Keratinocyte (primary cell): ENCODE results near the gene CCDC192. TPM values are rescaled to one million over a fixed set of nuclear protein-coding genes. Genes with fewer than 3 reads are reported as not detected.

Experiments used
- DNase-seq: peaks from one replicate; pipeline ENCODE4 v3.0.0-alpha.2; 2011; ENCODE audit warnings: low read depth, missing footprints, low spot score
- FAIRE-seq: peaks from 2 replicates; lab custom pipeline; 2011; peaks lifted over from hg19 to GRCh38; lab: Jason Lieb, UNC
- H2AFZ ChIP-seq: 2 replicates; pipeline ENCODE4 v1.6.0; 2012; ENCODE audit warnings: low read length, control low read depth, inconsistent platforms; ENCODE audit not compliant: control insufficient read depth
- H3K27ac ChIP-seq: 2 replicates; pipeline ENCODE4 v1.5.1; 2011; ENCODE audit warnings: low read length; ENCODE audit not compliant: control insufficient read depth, insufficient read depth
- H3K27me3 ChIP-seq: 3 replicates; pipeline ENCODE4 v1.6.0; 2011; ENCODE audit warnings: low read length; ENCODE audit not compliant: control insufficient read depth, insufficient read depth; ENCODE audit errors: extremely low read depth
- H3K36me3 ChIP-seq, 2 experiments: 2 replicates in 1 of 2; 3 replicates in 1 of 2; pipeline ENCODE4 v1.5.1; 2011; ENCODE audit warnings: low read length in 2 of 2, mild to moderate bottlenecking in 1 of 2; ENCODE audit not compliant: control insufficient read depth in 2 of 2, insufficient read depth in 2 of 2; ENCODE audit errors: extremely low read depth in 1 of 2
- H3K4me1 ChIP-seq: 3 replicates; pipeline ENCODE4 v1.5.1; 2011; ENCODE audit warnings: low read length; ENCODE audit not compliant: control insufficient read depth, insufficient read depth; ENCODE audit errors: extremely low read depth
- H3K4me2 ChIP-seq: 3 replicates; pipeline ENCODE4 v1.6.0; 2011; ENCODE audit warnings: low read depth, low read length; ENCODE audit not compliant: control insufficient read depth, insufficient read depth; ENCODE audit errors: extremely low read depth
- H3K4me3 ChIP-seq, 3 experiments: fragments of 200-600 bp in 1 of 3; sonication (generic) in 1 of 3; 2 replicates in 2 of 3; 3 replicates in 1 of 3; pipeline ENCODE4 v1.5.1; 2011 to 2016; ENCODE audit warnings: low read length in 3 of 3, mild to moderate bottlenecking in 3 of 3, control low read depth in 2 of 3, inconsistent platforms in 1 of 3, low read depth in 1 of 3, mixed read lengths in 1 of 3, mixed run types in 1 of 3, moderate library complexity in 1 of 3; ENCODE audit not compliant: control insufficient read depth in 2 of 3, insufficient read depth in 2 of 3; ENCODE audit errors: extremely low read depth in 1 of 3
- H3K79me2 ChIP-seq: 2 replicates; pipeline ENCODE4 v1.6.0; 2012; ENCODE audit warnings: low read length; ENCODE audit not compliant: control insufficient read depth, insufficient read depth
- H3K9ac ChIP-seq: 3 replicates; pipeline ENCODE4 v1.6.0; 2011; ENCODE audit warnings: low read length; ENCODE audit not compliant: control insufficient read depth, insufficient read depth; ENCODE audit errors: extremely low read depth
- H3K9me1 ChIP-seq: 3 replicates; pipeline ENCODE4 v1.6.0; 2011; ENCODE audit warnings: low read length; ENCODE audit not compliant: control insufficient read depth, insufficient read depth; ENCODE audit errors: extremely low read depth
- H3K9me3 ChIP-seq: 2 replicates; pipeline ENCODE4 v1.5.1; 2012; ENCODE audit warnings: low read depth, low read length; ENCODE audit not compliant: control insufficient read depth
- H4K20me1 ChIP-seq: 3 replicates; pipeline ENCODE4 v1.6.0; 2011; ENCODE audit warnings: low read length; ENCODE audit not compliant: control insufficient read depth, insufficient read depth; ENCODE audit errors: extremely low read depth
- CTCF ChIP-seq, 3 experiments: IDR thresholded peaks in 1 of 3; conservative IDR thresholded peaks in 1 of 3; optimal IDR thresholded peaks in 1 of 3; 2 replicates in 2 of 3; 3 replicates in 1 of 3; pipeline versions ENCODE3 to v1.5.1; 2011; ENCODE audit warnings: low read length in 3 of 3, mild to moderate bottlenecking in 3 of 3, moderate library complexity in 2 of 3, control low read depth in 1 of 3, inconsistent platforms in 1 of 3; ENCODE audit not compliant: insufficient read depth in 2 of 3; ENCODE audit errors: extremely low read depth in 1 of 3
- EZH2 ChIP-seq: IDR thresholded peaks from one replicate; pipeline ENCODE4 v1.6.1; 2012; ENCODE audit warnings: inconsistent platforms, mild to moderate bottlenecking, low read length, moderate library complexity
- dilution Hi-C: fragments of 300-500 bp; cut with MboI; formaldehyde crosslinking; loops from one replicate; pipeline ENCODE4 v1.7.0; 2020; ENCODE audit warnings: low sequenced_read_pairs; ENCODE audit not compliant: extremely low pct_ligation_motif_present
- polyA plus RNA-seq, 5 experiments: library from polyadenylated mRNA; depleted of rRNA in 3 of 5; stranded (reverse) in 3 of 5; stranded (forward) in 1 of 5; unstranded in 1 of 5; fragments of >200 nt; gene quantifications; 1 replicate in 1 of 5; 2 replicates in 3 of 5; 3 replicates in 1 of 5; pipeline versions ENCODE4 v1.2.1 to v1.2.3, GENCODE V29; 2011 to 2012; ENCODE audit warnings: missing spikeins in 2 of 5, low read depth in 1 of 5, low replicate concordance in 1 of 5

The CCDC192 gene
- polyA plus RNA-seq, 1 donor (not counting 4 experiments of a cell fraction or from before 2014, with no cell fraction given): not detected

- H3K9me1 ChIP-seq: no peaks in the 10 kb centered on the region
- no peak for TF ChIP-seq EZH2
- TF ChIP-seq CTCF (optimal IDR thresholded peaks at IDR 0.05 in 1 of 3, IDR thresholded peaks at IDR 0.05 in 1 of 3, conservative IDR thresholded peaks at IDR 0.05 in 1 of 3; ENCODE audit: extremely low read depth in 1 of 3, insufficient read depth in 2 of 3, low read length in 3 of 3): no peak
- H3K79me2 ChIP-seq: no peaks in the 10 kb centered on the region
- FAIRE-seq (peak; percentile 13), DNase-seq (no peak)
- no peaks in the 10 kb centered on the region for H3K27me3 ChIP-seq
- no peak overlapping the region for H3K4me3 ChIP-seq
- dilution Hi-C loops: no loop called here
- no peaks in the 10 kb centered on the region for H4K20me1 ChIP-seq
- no peak overlapping the region for H3K4me2 ChIP-seq
- H3K9me3 ChIP-seq: no peaks in the 10 kb centered on the region
- H2AFZ ChIP-seq: peak overlapping the region; percentile 12
- no peak overlapping the region for H3K9ac ChIP-seq
- H3K4me1 ChIP-seq: peaks cover 23% of the 10 kb centered on the region
- no peak overlapping the region for H3K27ac ChIP-seq
- H3K36me3 ChIP-seq: no peaks in the 10 kb centered on the region
Measured at GRCh38 chr5:127814588-127814973, 111.4 kb downstream of the CCDC192 start.

- H3K27me3 ChIP-seq: no peaks in the 10 kb centered on the region
- no peak overlapping the region for H2AFZ ChIP-seq
- H3K9me1 ChIP-seq: no peaks in the 10 kb centered on the region
- no peaks in the 10 kb centered on the region for H3K9me3 ChIP-seq
- DNase-seq (no peak), FAIRE-seq (no peak)
- no peak overlapping the region for H3K9ac ChIP-seq
- H3K4me1 ChIP-seq: no peaks in the 10 kb centered on the region
- no peak overlapping the region for H3K4me2 ChIP-seq
- dilution Hi-C loops: no loop called here
- no peak overlapping the region for H3K4me3 ChIP-seq
- H3K79me2 ChIP-seq: no peaks in the 10 kb centered on the region
- TF ChIP-seq CTCF (optimal IDR thresholded peaks at IDR 0.05 in 1 of 3, IDR thresholded peaks at IDR 0.05 in 1 of 3, conservative IDR thresholded peaks at IDR 0.05 in 1 of 3; ENCODE audit: extremely low read depth in 1 of 3, insufficient read depth in 2 of 3, low read length in 3 of 3): no peak
- no peak for TF ChIP-seq EZH2
- H3K36me3 ChIP-seq: no peaks in the 10 kb centered on the region
- no peak overlapping the region for H3K27ac ChIP-seq
- H4K20me1 ChIP-seq: no peaks in the 10 kb centered on the region
Measured at GRCh38 chr5:127820910-127821553, 117.8 kb downstream of the CCDC192 start.
